ENCODE results near the gene MSH3. TPM values are rescaled to one million over a fixed set of nuclear protein-coding genes. Genes with fewer than 3 reads are reported as not detected.
A peak's percentile ranks its signal among the peaks of the same experiment; 100 is the strongest.

Gene MSH3
- polyA plus RNA-seq, 1 donor (not counting 4 experiments of a cell fraction or from before 2014, with no cell fraction given), result 11.1 TPM

- Histone ChIP-seq H3K9ac (ENCODE audit: control insufficient read depth, extremely low read depth, insufficient read depth, low read length) (peak overlapping the region; percentile 80), H3K36me3 (ENCODE audit: control insufficient read depth in 2 of 2, extremely low read depth in 1 of 2, insufficient read depth in 2 of 2, low read length in 2 of 2) (peaks cover 3 to 14% of the 10 kb centered on the region in 2 experiments), H3K4me3 (ENCODE audit: control insufficient read depth in 2 of 3, extremely low read depth in 1 of 3, insufficient read depth in 2 of 3, low read depth in 1 of 3, low read length in 3 of 3) (peak overlapping the region; percentile 59 to 83 (median 72)), H3K4me1 (ENCODE audit: control insufficient read depth, extremely low read depth, insufficient read depth, low read length) (peaks cover 18% of the 10 kb centered on the region), H3K9me3 (ENCODE audit: control insufficient read depth, low read depth, low read length) (no peaks in the 10 kb centered on the region), H3K4me2 (ENCODE audit: control insufficient read depth, extremely low read depth, insufficient read depth, low read depth, low read length) (peak overlapping the region; percentile 86), H2AFZ (ENCODE audit: control insufficient read depth, low read length) (no peak overlapping the region), H3K79me2 (ENCODE audit: control insufficient read depth, insufficient read depth, low read length) (peaks cover 28% of the 10 kb centered on the region), H3K9me1 (ENCODE audit: control insufficient read depth, extremely low read depth, insufficient read depth, low read length) (no peaks in the 10 kb centered on the region), H3K27ac (ENCODE audit: control insufficient read depth, insufficient read depth, low read length) (peak overlapping the region; percentile 61), H3K27me3 (ENCODE audit: control insufficient read depth, extremely low read depth, insufficient read depth, low read length) (no peaks in the 10 kb centered on the region), H4K20me1 (ENCODE audit: control insufficient read depth, extremely low read depth, insufficient read depth, low read length) (no peaks in the 10 kb centered on the region)
- DNase-seq (ENCODE audit: low read depth, low spot score) (no peak), FAIRE-seq (no peak)
- dilution Hi-C loops (cut with MboI; ENCODE audit: extremely low pct_ligation_motif_present, low sequenced_read_pairs), result no loop called here
- TF ChIP-seq CTCF (optimal IDR thresholded peaks at IDR 0.05 in 1 of 3, IDR thresholded peaks at IDR 0.05 in 1 of 3, conservative IDR thresholded peaks at IDR 0.05 in 1 of 3; ENCODE audit: extremely low read depth in 1 of 3, insufficient read depth in 2 of 3, low read length in 3 of 3) (no peak), EZH2 (IDR thresholded peaks at IDR 0.05; ENCODE audit: low read length) (no peak)
These were observed 950 bp upstream of the MSH3 start for GRCh38 chr5:80653502-80653901.

GRCh38 chr5:80654054-80654390, 430 bp upstream of the MSH3 start:
- peak overlapping the region; percentile 80 for H3K9ac ChIP-seq (ENCODE audit: control insufficient read depth, extremely low read depth, insufficient read depth, low read length)
- H3K4me3 ChIP-seq (ENCODE audit: control insufficient read depth in 2 of 3, extremely low read depth in 1 of 3, insufficient read depth in 2 of 3, low read depth in 1 of 3, low read length in 3 of 3), result peak overlapping the region; percentile 59 to 83 (median 72)
- H2AFZ ChIP-seq (ENCODE audit: control insufficient read depth, low read length), result no peak overlapping the region
- H3K27ac ChIP-seq (ENCODE audit: control insufficient read depth, insufficient read depth, low read length), result peak overlapping the region; percentile 61
- dilution Hi-C loops (cut with MboI; ENCODE audit: extremely low pct_ligation_motif_present, low sequenced_read_pairs), result no loop called here
- H3K9me3 ChIP-seq (ENCODE audit: control insufficient read depth, low read depth, low read length), result no peaks in the 10 kb centered on the region
- H3K9me1 ChIP-seq (ENCODE audit: control insufficient read depth, extremely low read depth, insufficient read depth, low read length), result no peaks in the 10 kb centered on the region
- DNase-seq (ENCODE audit: low read depth, low spot score), result no peak
- no peaks in the 10 kb centered on the region for H3K27me3 ChIP-seq (ENCODE audit: control insufficient read depth, extremely low read depth, insufficient read depth, low read length)
- H3K4me2 ChIP-seq (ENCODE audit: control insufficient read depth, extremely low read depth, insufficient read depth, low read depth, low read length), result peak overlapping the region; percentile 86
- FAIRE-seq, result no peak
- no peak for TF ChIP-seq CTCF (optimal IDR thresholded peaks at IDR 0.05 in 1 of 3, IDR thresholded peaks at IDR 0.05 in 1 of 3, conservative IDR thresholded peaks at IDR 0.05 in 1 of 3; ENCODE audit: extremely low read depth in 1 of 3, insufficient read depth in 2 of 3, low read length in 3 of 3)
- H3K36me3 ChIP-seq (ENCODE audit: control insufficient read depth in 2 of 2, extremely low read depth in 1 of 2, insufficient read depth in 2 of 2, low read length in 2 of 2), result peaks cover 3 to 12% of the 10 kb centered on the region in 2 experiments
- peaks cover 18% of the 10 kb centered on the region for H3K4me1 ChIP-seq (ENCODE audit: control insufficient read depth, extremely low read depth, insufficient read depth, low read length)
- H3K79me2 ChIP-seq (ENCODE audit: control insufficient read depth, insufficient read depth, low read length), result peaks cover 28% of the 10 kb centered on the region
- H4K20me1 ChIP-seq (ENCODE audit: control insufficient read depth, extremely low read depth, insufficient read depth, low read length), result no peaks in the 10 kb centered on the region

Measured in keratinocyte (primary cell).